LNCaP clone FGC (cell line): Measurements from ENCODE around the gene JPH2.
"Not testable (repeated sequence)": the region's sequence is repeated elsewhere in the genome, so short reads cannot be mapped to it uniquely, and the experiment has no call there.

Experiments
- DNase-seq: peaks from one replicate; pipeline ENCODE4 v3.0.0-alpha.2; 2011; ENCODE audit warnings: low read depth
- H3K4me3 ChIP-seq: 2 replicates; pipeline ENCODE4 v1.5.1; 2011; ENCODE audit warnings: mild to moderate bottlenecking, low read depth, low read length, control low read depth
- TF ChIP-seq, protein P1 (sequence below): IDR thresholded peaks from 2 replicates; pipeline ENCODE4 v1.5.1; 2012; ENCODE audit warnings: mild to moderate bottlenecking; ENCODE audit not compliant: control insufficient read depth, insufficient read depth; ENCODE audit errors: extremely low read depth

JPH2 gene

DNA sequence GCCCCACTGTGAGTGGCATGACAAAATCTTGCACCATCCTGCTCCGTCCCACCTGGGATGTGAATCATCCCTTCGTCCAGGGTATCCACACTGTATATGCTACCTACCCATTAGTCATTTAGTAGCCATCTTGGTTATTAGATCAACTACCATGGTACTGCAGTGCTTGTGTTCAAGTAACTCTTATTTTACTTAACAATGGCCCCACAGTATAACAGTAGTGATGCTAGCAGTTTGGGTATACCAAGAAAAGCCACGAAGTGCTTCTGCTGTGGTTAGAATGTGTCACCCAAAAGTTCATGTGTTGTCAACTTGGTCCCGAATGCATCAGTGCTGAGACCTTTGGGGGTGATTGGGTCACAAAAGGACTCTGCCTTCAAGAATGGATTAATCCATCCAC, 11.9 kb upstream of the JPH2 start:
- no peak overlapping the region for H3K4me3 ChIP-seq
- TF ChIP-seq, protein P1, sequence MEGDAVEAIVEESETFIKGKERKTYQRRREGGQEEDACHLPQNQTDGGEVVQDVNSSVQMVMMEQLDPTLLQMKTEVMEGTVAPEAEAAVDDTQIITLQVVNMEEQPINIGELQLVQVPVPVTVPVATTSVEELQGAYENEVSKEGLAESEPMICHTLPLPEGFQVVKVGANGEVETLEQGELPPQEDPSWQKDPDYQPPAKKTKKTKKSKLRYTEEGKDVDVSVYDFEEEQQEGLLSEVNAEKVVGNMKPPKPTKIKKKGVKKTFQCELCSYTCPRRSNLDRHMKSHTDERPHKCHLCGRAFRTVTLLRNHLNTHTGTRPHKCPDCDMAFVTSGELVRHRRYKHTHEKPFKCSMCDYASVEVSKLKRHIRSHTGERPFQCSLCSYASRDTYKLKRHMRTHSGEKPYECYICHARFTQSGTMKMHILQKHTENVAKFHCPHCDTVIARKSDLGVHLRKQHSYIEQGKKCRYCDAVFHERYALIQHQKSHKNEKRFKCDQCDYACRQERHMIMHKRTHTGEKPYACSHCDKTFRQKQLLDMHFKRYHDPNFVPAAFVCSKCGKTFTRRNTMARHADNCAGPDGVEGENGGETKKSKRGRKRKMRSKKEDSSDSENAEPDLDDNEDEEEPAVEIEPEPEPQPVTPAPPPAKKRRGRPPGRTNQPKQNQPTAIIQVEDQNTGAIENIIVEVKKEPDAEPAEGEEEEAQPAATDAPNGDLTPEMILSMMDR, result no peak
- no peak for DNase-seq

DNA sequence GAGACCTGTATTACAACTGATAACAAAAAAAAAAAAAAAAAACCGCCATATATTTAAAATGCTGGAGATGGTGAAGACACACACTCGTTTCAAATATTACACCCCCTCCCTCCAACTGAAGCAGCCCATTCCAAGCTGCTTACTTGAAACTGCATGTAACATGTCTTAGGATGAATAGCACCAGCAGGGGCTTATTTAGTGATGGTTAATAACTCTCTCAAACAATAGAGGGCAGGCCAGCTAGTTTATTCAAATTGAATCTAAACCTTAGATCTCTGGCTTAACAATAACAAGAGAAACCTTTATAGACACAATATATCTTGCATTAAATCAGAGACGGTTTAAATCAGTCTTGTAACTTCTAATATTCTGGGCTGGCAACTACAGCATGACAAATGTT, 9.3 kb upstream of the JPH2 start:
- DNase-seq, result no peak
- H3K4me3 ChIP-seq, result no peak overlapping the region
- TF ChIP-seq, protein P1, result peak; percentile 28; the same call in 1 of the 2 replicates

DNA sequence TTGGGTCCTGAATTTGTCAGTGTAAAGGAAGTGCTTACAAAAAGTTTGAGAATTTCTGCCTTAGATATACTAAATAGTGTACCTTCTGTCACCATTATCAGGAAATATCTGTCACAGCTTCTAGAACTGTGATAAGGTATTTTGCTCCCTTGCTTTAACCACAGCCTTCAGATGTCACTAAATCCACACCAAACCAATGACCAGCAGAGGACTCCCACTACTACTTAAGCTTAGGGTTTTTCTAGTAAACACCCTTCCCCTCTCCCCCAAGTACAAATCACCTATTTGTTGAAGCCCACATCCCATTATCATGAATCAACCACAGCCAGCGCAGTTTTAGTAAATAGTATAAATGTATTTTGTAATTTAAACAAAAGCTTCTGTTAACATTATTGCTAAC, 8.6 kb upstream of the JPH2 start:
- TF ChIP-seq, protein P1, result no peak
- H3K4me3 ChIP-seq, result no peak overlapping the region
- DNase-seq, result no peak

DNA sequence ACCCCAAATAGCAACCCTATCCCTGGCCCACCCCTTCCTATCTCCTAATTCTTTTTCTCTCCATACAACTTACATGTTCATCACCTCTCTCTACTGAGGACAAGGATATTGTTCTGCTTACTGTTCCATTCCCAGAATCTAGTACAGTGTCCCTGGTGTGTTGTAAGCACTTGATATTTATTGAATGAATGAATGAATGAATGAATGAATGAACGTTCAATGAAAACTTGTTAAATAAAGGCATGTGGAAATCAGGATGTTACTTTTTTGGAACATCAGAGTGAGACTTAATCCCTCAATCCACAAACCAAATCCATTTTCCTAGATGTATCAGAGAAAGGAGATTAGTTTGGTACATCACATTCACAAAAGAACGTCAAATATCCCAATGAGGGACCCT, 6.8 kb upstream of the JPH2 start:
- TF ChIP-seq, protein P1, result no peak
- DNase-seq, result no peak
- no peak overlapping the region for H3K4me3 ChIP-seq

DNA sequence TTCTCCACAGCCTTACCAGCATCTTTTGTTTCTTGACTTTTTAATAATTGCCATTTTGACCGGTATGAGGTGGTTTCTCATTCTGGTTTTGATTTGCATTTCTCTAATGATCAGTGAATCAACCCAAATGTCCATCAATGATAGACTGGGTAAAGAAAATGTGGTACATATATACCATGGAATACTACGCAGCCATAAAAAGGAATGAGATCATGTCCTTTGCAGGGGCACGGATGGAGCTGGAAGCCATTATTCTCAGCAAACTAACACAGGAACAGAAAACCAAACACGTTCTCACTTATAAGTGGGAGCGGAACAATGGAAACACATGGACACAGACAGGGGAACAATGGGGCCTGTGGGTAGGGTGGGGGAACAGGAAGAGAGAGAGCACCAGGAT, 4.7 kb upstream of the JPH2 start:
- H3K4me3 ChIP-seq, result not testable (repeated sequence)

DNA sequence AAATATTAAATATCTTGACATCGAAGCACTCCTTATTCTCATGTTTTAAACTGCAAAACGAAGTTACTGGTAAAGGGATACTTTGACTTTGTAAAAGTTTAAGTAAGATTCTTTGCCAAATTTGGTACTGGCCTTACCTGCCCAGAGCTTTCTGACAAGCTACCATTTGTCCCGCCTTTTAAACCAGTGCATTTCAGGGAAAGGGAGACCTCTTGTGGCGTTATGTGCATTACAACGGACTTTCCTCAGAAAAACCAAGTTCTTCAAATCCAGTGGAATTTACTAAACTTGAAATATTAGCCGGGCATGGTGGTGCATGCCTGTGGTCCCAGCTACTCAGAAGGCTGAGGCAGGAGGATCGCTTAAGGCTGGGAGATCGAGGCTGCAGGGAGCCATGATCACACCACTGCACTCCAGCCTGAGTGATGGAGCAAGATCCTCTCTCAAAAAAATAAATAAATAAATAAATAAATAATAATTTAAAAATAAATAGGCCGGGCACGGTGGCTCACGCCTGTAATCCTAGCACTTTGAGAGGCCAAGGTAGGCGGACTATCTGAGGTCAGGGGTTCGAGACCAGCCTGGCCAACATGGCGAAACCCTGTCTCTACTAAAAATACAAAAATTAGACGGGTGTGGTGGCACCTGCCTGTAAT, 3.3 kb upstream of the JPH2 start:
- not testable (repeated sequence) for DNase-seq, H3K4me3 ChIP-seq
- TF ChIP-seq, protein P1, result peak; percentile 88

More for the DNA sequence above, 4.7 kb upstream of the JPH2 start:
- not testable (repeated sequence) for DNase-seq

DNA sequence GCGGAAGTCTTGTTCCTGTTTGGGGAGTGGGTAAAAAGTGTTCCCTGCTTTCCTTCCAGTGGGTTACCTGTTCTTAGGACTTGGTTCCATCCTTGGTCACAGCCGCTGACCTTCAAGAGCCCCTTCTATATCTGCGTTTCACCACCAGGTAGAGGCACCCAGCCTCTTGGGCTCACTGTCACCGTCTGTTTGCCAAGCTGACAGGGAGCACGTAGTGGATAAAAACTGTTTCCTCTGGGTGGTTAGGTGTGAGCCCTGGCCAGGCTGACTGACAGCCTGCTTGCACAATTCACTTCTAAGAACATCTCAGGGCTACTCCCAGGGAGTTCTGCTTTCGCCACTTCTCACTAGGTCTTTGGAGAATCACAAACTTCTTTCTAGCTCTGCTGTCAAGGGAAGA, 1.8 kb upstream of the JPH2 start:
- DNase-seq, result no peak
- H3K4me3 ChIP-seq, result no peak overlapping the region
- TF ChIP-seq, protein P1, result no peak
